SU-DHL-6 (cell line): ENCODE data around the gene DICER1.

Experiments
- CTCF ChIP-seq: fragments of 200-600 bp; sonication (generic); IDR thresholded peaks from one replicate; pipeline ENCODE4 v1.5.1; 2017; ENCODE audit warnings: antibody characterized with exemption, mild to moderate bottlenecking, low read length, moderate library complexity; ENCODE audit not compliant: insufficient read depth, poor library complexity, severe bottlenecking
- EZH2phosphoT487 ChIP-seq: fragments of 200-600 bp; sonication (generic), shearing (Covaris generic); conservative IDR thresholded peaks from 2 replicates; pipeline ENCODE4 v1.6.1; 2018; ENCODE audit warnings: mild to moderate bottlenecking, antibody characterized with exemption, low read length, moderate library complexity, mixed read lengths

GRCh38 chr14:95095996-95096395 is 61.3 kb downstream of the DICER1 start:
- TF ChIP-seq CTCF (no peak), EZH2phosphoT487 (no peak)
